Stimulated activated naive B cell treated with anti-CD40 and anti-IgM and Interleukin-4, amounts not matched to agents 10 μg/mL and 1 μg/mL and 100 μg/mL, for 72 hours (primary cell): ENCODE results near the gene HLX.
A peak's percentile ranks its signal among the peaks of the same experiment; 100 is the strongest.

Source experiments
- ATAC-seq, 2 donors: fragments of 150-1000 bp; cut with Tn5 transposase; replicated peaks; 2 replicates each; pipeline ENCODE4 v1.10.0; 2021; ENCODE audit warnings: moderate library complexity in 1 of 2
- DNase-seq: peaks from one replicate; pipeline ENCODE4 v3.0.0; 2021
- H3K27ac Mint-ChIP-seq: one replicate; pipeline ENCODE4 v1.8.0; 2022; ENCODE audit warnings: mild to moderate bottlenecking, mixed read lengths
- H3K27me3 Mint-ChIP-seq, 2 donors: one replicate each; pipeline ENCODE4 v1.8.0; 2022; ENCODE audit warnings: mixed read lengths in 2 of 2
- H3K36me3 Mint-ChIP-seq, 2 donors: one replicate each; pipeline ENCODE4 v1.8.0; 2022; ENCODE audit warnings: mixed read lengths in 2 of 2, mild to moderate bottlenecking in 1 of 2
- H3K4me1 Mint-ChIP-seq, 2 donors: one replicate each; pipeline ENCODE4 v1.8.0; 2022; ENCODE audit warnings: mixed read lengths in 2 of 2, mild to moderate bottlenecking in 1 of 2
- H3K4me3 Mint-ChIP-seq, 2 donors: one replicate each; pipeline ENCODE4 v1.8.0; 2022; ENCODE audit warnings: mild to moderate bottlenecking in 2 of 2, mixed read lengths in 2 of 2, moderate library complexity in 1 of 2
- H3K9me3 Mint-ChIP-seq, 2 donors: one replicate each; pipeline ENCODE4 v1.8.0; 2022; ENCODE audit warnings: mixed read lengths in 2 of 2, mild to moderate bottlenecking in 1 of 2

The HLX gene

GRCh38 chr1:220917535-220918209 is 38.4 kb downstream of the HLX start:
- no peak overlapping the region for H3K4me3 Mint-ChIP-seq
- no peak for ATAC-seq
- peaks cover 0 to 2% of the 10 kb centered on the region in 2 donors for H3K9me3 Mint-ChIP-seq
- no peak for DNase-seq
- no peaks in the 10 kb centered on the region for H3K36me3 Mint-ChIP-seq
- H3K27ac Mint-ChIP-seq = no peak overlapping the region
- peaks cover 0 to 3% of the 10 kb centered on the region in 2 donors for H3K27me3 Mint-ChIP-seq
- peaks cover 29 to 49% of the 10 kb centered on the region in 2 donors for H3K4me1 Mint-ChIP-seq

- no peak overlapping the region for H3K4me3 Mint-ChIP-seq
- peaks cover 29 to 49% of the 10 kb centered on the region in 2 donors for H3K4me1 Mint-ChIP-seq
These were observed 39.2 kb downstream of the HLX start for GRCh38 chr1:220918285-220918951.

GRCh38 chr1:220920967-220921366 is 41.7 kb downstream of the HLX start:
- Mint-ChIP-seq H3K4me1 (peaks cover 13 to 27% of the 10 kb centered on the region in 2 donors), H3K27ac (no peak overlapping the region), H3K36me3 (peaks cover 0 to 1% of the 10 kb centered on the region in 2 donors), H3K9me3 (peaks cover 0 to 2% of the 10 kb centered on the region in 2 donors), H3K4me3 (no peak overlapping the region), H3K27me3 (peaks cover 0 to 11% of the 10 kb centered on the region in 2 donors)
- ATAC-seq = no peak
- DNase-seq = no peak

More at GRCh38 chr1:220918285-220918951, 39.2 kb downstream of the HLX start:
- H3K9me3 Mint-ChIP-seq = peaks cover 0 to 2% of the 10 kb centered on the region in 2 donors
- no peak for DNase-seq
- ATAC-seq = no peak
- H3K27me3 Mint-ChIP-seq = peaks cover 0 to 3% of the 10 kb centered on the region in 2 donors
- H3K36me3 Mint-ChIP-seq = no peaks in the 10 kb centered on the region
- H3K27ac Mint-ChIP-seq = no peak overlapping the region

- Mint-ChIP-seq H3K9me3 (peaks cover 0 to 2% of the 10 kb centered on the region in 2 donors), H3K4me1 (peaks cover 14 to 27% of the 10 kb centered on the region in 2 donors), H3K4me3 (no peak overlapping the region), H3K27ac (peak overlapping the region; percentile 28), H3K36me3 (peaks cover 0 to 1% of the 10 kb centered on the region in 2 donors), H3K27me3 (peaks cover 0 to 15% of the 10 kb centered on the region in 2 donors)
- ATAC-seq = peak; percentile 69 to 78
- no peak for DNase-seq
These were observed 42.3 kb downstream of the HLX start for GRCh38 chr1:220921498-220921897.

GRCh38 chr1:220921971-220922635 is 42.9 kb downstream of the HLX start:
- peaks cover 0 to 15% of the 10 kb centered on the region in 2 donors for H3K27me3 Mint-ChIP-seq
- DNase-seq (no peak), ATAC-seq (no peak)
- H3K4me3 Mint-ChIP-seq = no peak overlapping the region
- no peak overlapping the region for H3K27ac Mint-ChIP-seq
- peaks cover 14 to 27% of the 10 kb centered on the region in 2 donors for H3K4me1 Mint-ChIP-seq
- peaks cover 0 to 2% of the 10 kb centered on the region in 2 donors for H3K9me3 Mint-ChIP-seq
- peaks cover 0 to 1% of the 10 kb centered on the region in 2 donors for H3K36me3 Mint-ChIP-seq

- H3K27ac Mint-ChIP-seq = no peak overlapping the region
- H3K36me3 Mint-ChIP-seq = peaks cover 0 to 1% of the 10 kb centered on the region in 2 donors
- H3K4me3 Mint-ChIP-seq = no peak overlapping the region
- peaks cover 0 to 20% of the 10 kb centered on the region in 2 donors for H3K27me3 Mint-ChIP-seq
- H3K9me3 Mint-ChIP-seq = peaks cover 0 to 2% of the 10 kb centered on the region in 2 donors
- ATAC-seq (no peak), DNase-seq (no peak)
- H3K4me1 Mint-ChIP-seq = peaks cover 17 to 35% of the 10 kb centered on the region in 2 donors
These were observed 43.7 kb downstream of the HLX start for GRCh38 chr1:220922951-220923350.

GRCh38 chr1:220924331-220924970 is 45.2 kb downstream of the HLX start:
- H3K4me1 Mint-ChIP-seq = peaks cover 20 to 47% of the 10 kb centered on the region in 2 donors
- peaks cover 0 to 20% of the 10 kb centered on the region in 2 donors for H3K27me3 Mint-ChIP-seq
- peaks cover 0 to 3% of the 10 kb centered on the region in 2 donors for H3K9me3 Mint-ChIP-seq
- ATAC-seq (no peak), DNase-seq (no peak)
- H3K27ac Mint-ChIP-seq = no peak overlapping the region
- no peak overlapping the region for H3K4me3 Mint-ChIP-seq
- H3K36me3 Mint-ChIP-seq = peaks cover 0 to 1% of the 10 kb centered on the region in 2 donors

- no peak for DNase-seq
- Mint-ChIP-seq H3K4me1 (peaks cover 13 to 40% of the 10 kb centered on the region in 2 donors), H3K27me3 (peaks cover 5 to 22% of the 10 kb centered on the region in 2 donors), H3K9me3 (peaks cover 0 to 3% of the 10 kb centered on the region in 2 donors), H3K27ac (no peak overlapping the region), H3K4me3 (no peak overlapping the region), H3K36me3 (peaks cover 0 to 2% of the 10 kb centered on the region in 2 donors)
- no peak for ATAC-seq
These were observed 46.5 kb downstream of the HLX start for GRCh38 chr1:220925707-220926106.

- Mint-ChIP-seq H3K27ac (no peak overlapping the region), H3K4me1 (peaks cover 13 to 40% of the 10 kb centered on the region in 2 donors), H3K27me3 (peaks cover 5 to 22% of the 10 kb centered on the region in 2 donors), H3K9me3 (peaks cover 0 to 3% of the 10 kb centered on the region in 2 donors), H3K4me3 (no peak overlapping the region), H3K36me3 (peaks cover 0 to 2% of the 10 kb centered on the region in 2 donors)
- ATAC-seq = no peak
- DNase-seq = no peak
These were observed 46.9 kb downstream of the HLX start for GRCh38 chr1:220926146-220926545.

- ATAC-seq = no peak
- H3K27ac Mint-ChIP-seq = no peak overlapping the region
- H3K27me3 Mint-ChIP-seq = peaks cover 5 to 22% of the 10 kb centered on the region in 2 donors
- peaks cover 0 to 3% of the 10 kb centered on the region in 2 donors for H3K9me3 Mint-ChIP-seq
- no peak overlapping the region for H3K4me3 Mint-ChIP-seq
- DNase-seq = no peak
- H3K36me3 Mint-ChIP-seq = peaks cover 0 to 2% of the 10 kb centered on the region in 2 donors
- peaks cover 8 to 28% of the 10 kb centered on the region in 2 donors for H3K4me1 Mint-ChIP-seq
These were observed 48.2 kb downstream of the HLX start for GRCh38 chr1:220927442-220927841.

- Mint-ChIP-seq H3K9me3 (peaks cover 0 to 3% of the 10 kb centered on the region in 2 donors), H3K27ac (no peak overlapping the region), H3K36me3 (peaks cover 0 to 2% of the 10 kb centered on the region in 2 donors), H3K27me3 (peaks cover 5 to 22% of the 10 kb centered on the region in 2 donors), H3K4me3 (peak overlapping the region; percentile 5 to 36), H3K4me1 (peaks cover 8 to 27% of the 10 kb centered on the region in 2 donors)
- DNase-seq (no peak), ATAC-seq (peak; percentile 92 to 94)
These were observed 49.1 kb downstream of the HLX start for GRCh38 chr1:220928320-220928719.

GRCh38 chr1:220928725-220929300 is 49.6 kb downstream of the HLX start:
- H3K27ac Mint-ChIP-seq = no peak overlapping the region
- peaks cover 5 to 18% of the 10 kb centered on the region in 2 donors for H3K27me3 Mint-ChIP-seq
- peaks cover 0 to 2% of the 10 kb centered on the region in 2 donors for H3K36me3 Mint-ChIP-seq
- peaks cover 0 to 3% of the 10 kb centered on the region in 2 donors for H3K9me3 Mint-ChIP-seq
- DNase-seq (no peak), ATAC-seq (peak; percentile 58 to 64)
- H3K4me3 Mint-ChIP-seq = peak overlapping the region in 1 of 2 donors; percentile 36
- H3K4me1 Mint-ChIP-seq = peaks cover 8 to 27% of the 10 kb centered on the region in 2 donors

- DNase-seq (no peak), ATAC-seq (no peak)
- peaks cover 0 to 1% of the 10 kb centered on the region in 2 donors for H3K36me3 Mint-ChIP-seq
- no peak overlapping the region for H3K4me3 Mint-ChIP-seq
- no peak overlapping the region for H3K27ac Mint-ChIP-seq
- H3K27me3 Mint-ChIP-seq = peaks cover 5 to 14% of the 10 kb centered on the region in 2 donors
- H3K4me1 Mint-ChIP-seq = peaks cover 8 to 27% of the 10 kb centered on the region in 2 donors
- peaks cover 0 to 4% of the 10 kb centered on the region in 2 donors for H3K9me3 Mint-ChIP-seq
These were observed 50.1 kb downstream of the HLX start for GRCh38 chr1:220929304-220929703.
